A549 (cell line): ENCODE results near the gene ZFYVE9. TPM values are rescaled to one million over a fixed set of nuclear protein-coding genes. Genes with fewer than 3 reads are reported as not detected.

Source experiments
- ATAC-seq, 2 experiments: fragments of 200-7000 bp in 1 of 2; fragments of >200 bp in 1 of 2; cut with Nextera tagmentation in 1 of 2; cut with Tn5 transposase in 1 of 2; 3 replicates each; pipeline versions ENCODE4 v1.8.0 to v1.9.1; 2018 to 2020; ENCODE audit warnings: mild to moderate bottlenecking in 1 of 2, moderate library complexity in 1 of 2
- CTCF ChIA-PET: fragments of 300-600 bp; sonication (Branson Sonifier 250); formaldehyde crosslinking; extraction: SDS; loops from one replicate; lab custom pipeline; 2021; ENCODE audit warnings: antibody characterized with exemption, inconsistent platforms; lab: Yijun Ruan, JAX
- POLR2A ChIA-PET: fragments of 350-600 bp; formaldehyde crosslinking; extraction: SDS; loops from one replicate; lab custom pipeline; 2021; ENCODE audit warnings: antibody characterized with exemption, inconsistent platforms; lab: Yijun Ruan, JAX
- DNase-seq, 2 experiments: peaks; one replicate each; pipeline versions ENCODE4 v3.0.0 to v3.0.0-alpha.2; 2011 to 2016; ENCODE audit warnings: low read depth in 1 of 2, low spot score in 1 of 2
- FAIRE-seq: peaks from 2 replicates; lab custom pipeline; 2011; peaks lifted over from hg19 to GRCh38; lab: Jason Lieb, UNC
- H3K27ac ChIP-seq, 2 experiments: fragments of >200 bp; sonication (Bioruptor Twin); formaldehyde crosslinking; 3 replicates each; pipeline ENCODE4 v1.5.1; 2016 to 2017
- H3K4me1 ChIP-seq: fragments of >200 bp; sonication (Bioruptor Twin); formaldehyde crosslinking; 3 replicates; pipeline ENCODE4 v1.6.1; 2016
- H3K4me2 ChIP-seq: fragments of >200 bp; sonication (Bioruptor Twin); formaldehyde crosslinking; 3 replicates; pipeline ENCODE4 v1.6.1; 2016
- H3K4me3 ChIP-seq: fragments of >200 bp; sonication (Bioruptor Twin); formaldehyde crosslinking; 3 replicates; pipeline ENCODE4 v1.5.1; 2016
- H3K9me3 ChIP-seq: fragments of >200 bp; sonication (Bioruptor Twin); formaldehyde crosslinking; 3 replicates; pipeline ENCODE4 v1.6.1; 2016
- BHLHE40 ChIP-seq: IDR thresholded peaks from 2 replicates; pipeline ENCODE4 v1.6.1; 2012; ENCODE audit warnings: low read depth, low read length, inconsistent platforms
- CBX8 ChIP-seq: fragments of 200-600 bp; sonication (generic); IDR thresholded peaks from 2 replicates; pipeline ENCODE4 v1.6.1; 2016
- CHD2 ChIP-seq: fragments of 150-350 bp; IDR thresholded peaks from 2 replicates; pipeline ENCODE4 v1.6.1; 2014; ENCODE audit warnings: low read length; ENCODE audit not compliant: partially characterized antibody
- CHD4 ChIP-seq: fragments of 200-600 bp; sonication (generic); IDR thresholded peaks from 2 replicates; pipeline ENCODE4 v1.6.1; 2016; ENCODE audit warnings: antibody characterized with exemption, mild to moderate bottlenecking, borderline replicate concordance
- EHMT2 ChIP-seq: fragments of 200-600 bp; sonication (generic); IDR thresholded peaks from 2 replicates; pipeline ENCODE4 v1.6.1; 2016; ENCODE audit warnings: antibody characterized with exemption, low read depth, mild to moderate bottlenecking, moderate library complexity
- FOSB ChIP-seq: fragments of 250-450 bp; sonication (Bioruptor Pico); IDR thresholded peaks from 2 replicates; pipeline ENCODE4 v1.5.0; 2020; ENCODE audit warnings: mild to moderate bottlenecking, moderate library complexity
- FOSL2 ChIP-seq, 2 experiments: fragments of 450-650 bp in 1 of 2; fragments of >200 bp in 1 of 2; sonication (Bioruptor Twin) in 1 of 2; formaldehyde crosslinking; IDR thresholded peaks; 2 replicates each; pipeline versions ENCODE4 v1.5.0 to v1.6.1; 2016 to 2020; ENCODE audit warnings: mild to moderate bottlenecking in 1 of 2, moderate library complexity in 1 of 2
- JUNB ChIP-seq: fragments of >200 bp; sonication (Bioruptor Twin); formaldehyde crosslinking; IDR thresholded peaks from 2 replicates; pipeline ENCODE4 v1.6.1; 2016
- KDM1A ChIP-seq: fragments of 200-600 bp; sonication (generic); IDR thresholded peaks from 2 replicates; pipeline ENCODE4 v1.6.1; 2016; ENCODE audit warnings: low read depth, mild to moderate bottlenecking
- MAX ChIP-seq: IDR thresholded peaks from 2 replicates; pipeline ENCODE4 v1.6.1; 2012
- NFE2L2 ChIP-seq: fragments of 150-350 bp; conservative IDR thresholded peaks from 2 replicates; pipeline ENCODE4 v1.6.1; 2014; ENCODE audit warnings: low read length
- NPAS2 ChIP-seq: fragments of 250-450 bp; sonication (Bioruptor Pico); IDR thresholded peaks from 2 replicates; pipeline ENCODE4 v1.8.0; 2022; ENCODE audit warnings: mild to moderate bottlenecking, moderate library complexity, borderline replicate concordance
- RAD21 ChIP-seq, 2 experiments: fragments of >200 bp in 1 of 2; sonication (Bioruptor Twin) in 1 of 2; formaldehyde crosslinking in 1 of 2; IDR thresholded peaks in 1 of 2; conservative IDR thresholded peaks in 1 of 2; 2 replicates in 1 of 2; 3 replicates in 1 of 2; pipeline ENCODE4 v1.6.1; 2012 to 2018; ENCODE audit warnings: inconsistent platforms in 1 of 2
- RARB ChIP-seq: fragments of 250-450 bp; sonication (Bioruptor Pico); IDR thresholded peaks from 2 replicates; pipeline ENCODE4 v1.8.0; 2021; ENCODE audit warnings: mild to moderate bottlenecking, moderate library complexity
- RFX5 ChIP-seq: fragments of 450-650 bp; IDR thresholded peaks from 2 replicates; pipeline ENCODE4 v1.7.1; 2014; ENCODE audit warnings: antibody characterized with exemption, mild to moderate bottlenecking, moderate library complexity
- RNF2 ChIP-seq: fragments of 200-600 bp; sonication (generic); IDR thresholded peaks from 2 replicates; pipeline ENCODE4 v1.6.1; 2016; ENCODE audit warnings: low read depth, mild to moderate bottlenecking, antibody characterized with exemption, moderate library complexity, borderline replicate concordance
- SREBF2 ChIP-seq: fragments of 450-650 bp; IDR thresholded peaks from 2 replicates; pipeline ENCODE4 v1.6.1; 2014; ENCODE audit warnings: mild to moderate bottlenecking, moderate library complexity
- TP53 ChIP-seq: fragments of 250-450 bp; sonication (Bioruptor Pico); IDR thresholded peaks from 2 replicates; pipeline ENCODE4 v1.5.0; 2021; ENCODE audit warnings: mild to moderate bottlenecking, moderate library complexity
- ZC3H11A ChIP-seq: fragments of 450-650 bp; IDR thresholded peaks from 2 replicates; pipeline ENCODE4 v1.6.1; 2014; ENCODE audit warnings: antibody characterized with exemption, mild to moderate bottlenecking
- ZSCAN20 ChIP-seq: fragments of 250-450 bp; sonication (Bioruptor Pico); IDR thresholded peaks from 2 replicates; pipeline ENCODE4 v1.8.0; 2022; ENCODE audit warnings: mild to moderate bottlenecking, moderate library complexity
- WGBS: methylation state at CpG from one replicate; pipeline ENCODE4 v1.1.6; 2017; ENCODE audit errors: missing lambda C conversion rate; 5-methylcytosine and 5-hydroxymethylcytosine counted together
- polyA plus RNA-seq, 4 experiments: library from polyadenylated mRNA; depleted of rRNA in 3 of 4; stranded (reverse); fragments of >200 nt; fragmentation: RNase III in 1 of 4; extraction: RNeasy Plus Mini Kit Qiagen cat#74134 plus additional on column Dnase treatment in 1 of 4; gene quantifications; 2 replicates in 3 of 4; 3 replicates in 1 of 4; pipeline ENCODE4 v1.2.3, GENCODE V29; 2011 to 2017
- TF ChIP-seq, protein P1 (sequence below): fragments of >200 bp; sonication (Bioruptor Twin); formaldehyde crosslinking; IDR thresholded peaks from 3 replicates; pipeline ENCODE4 v1.6.1; 2016
- TF ChIP-seq, protein P2 (sequence below): fragments of 250-450 bp; sonication (Bioruptor Pico); IDR thresholded peaks from 2 replicates; pipeline ENCODE4 v1.5.0; 2021; ENCODE audit warnings: mild to moderate bottlenecking, moderate library complexity, borderline replicate concordance
- TF ChIP-seq, protein P3 (sequence below): IDR thresholded peaks from 2 replicates; pipeline ENCODE4 v1.6.1; 2012

ZFYVE9 gene
- polyA plus RNA-seq, 2 of the 4 experiments (the other 2 are of a cell fraction): 7.1 to 11.9 TPM

GRCh38 chr1:52305417-52306226 is 163.7 kb downstream of the ZFYVE9 start (continued):
- no peak for TF ChIP-seq FOSB
- TF ChIP-seq, all 56 proteins: peak for 0

GRCh38 chr1:52306227-52307006 is 164.5 kb downstream of the ZFYVE9 start:
- Histone ChIP-seq H3K4me1 (no peaks in the 10 kb centered on the region), H3K4me2 (no peak overlapping the region), H3K4me3 (no peak overlapping the region), H3K27ac (no peak overlapping the region), H3K9me3 (no peaks in the 10 kb centered on the region)
- ChIA-PET POLR2A (no interaction called here), CTCF (interaction anchor here (0.6 to 2.4 kb wide), 3 partner anchors 10 to 410 kb away, joined by 3 to 10 read pairs (median 4); no protein-coding TSS in a partner anchor)
- FAIRE-seq (no peak), ATAC-seq (no peak), DNase-seq (no peak)
- TF ChIP-seq, protein P1, sequence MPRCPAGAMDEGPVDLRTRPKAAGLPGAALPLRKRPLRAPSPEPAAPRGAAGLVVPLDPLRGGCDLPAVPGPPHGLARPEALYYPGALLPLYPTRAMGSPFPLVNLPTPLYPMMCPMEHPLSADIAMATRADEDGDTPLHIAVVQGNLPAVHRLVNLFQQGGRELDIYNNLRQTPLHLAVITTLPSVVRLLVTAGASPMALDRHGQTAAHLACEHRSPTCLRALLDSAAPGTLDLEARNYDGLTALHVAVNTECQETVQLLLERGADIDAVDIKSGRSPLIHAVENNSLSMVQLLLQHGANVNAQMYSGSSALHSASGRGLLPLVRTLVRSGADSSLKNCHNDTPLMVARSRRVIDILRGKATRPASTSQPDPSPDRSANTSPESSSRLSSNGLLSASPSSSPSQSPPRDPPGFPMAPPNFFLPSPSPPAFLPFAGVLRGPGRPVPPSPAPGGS: no peak
- TF ChIP-seq CHD2: no peak
- TF ChIP-seq ZC3H11A: no peak
- no peak for TF ChIP-seq NFE2L2
- 93% methylated on average over 9 of the region's 11 CpGs for WGBS

GRCh38 chr1:52321061-52321460 is 179.2 kb downstream of the ZFYVE9 start:
- FAIRE-seq (no peak), DNase-seq (no peak), ATAC-seq (no peak)
- TF ChIP-seq BHLHE40: no peak
- no peak for TF ChIP-seq EHMT2
- no peak for TF ChIP-seq NPAS2 (CRISPR knock-in tag)
- TF ChIP-seq ZSCAN20 (CRISPR knock-in tag): no peak
- no peak for TF ChIP-seq TP53 (CRISPR knock-in tag)
- no peak for TF ChIP-seq RNF2
- TF ChIP-seq CBX8: no peak
- no peak for TF ChIP-seq RARB (CRISPR knock-in tag)
- TF ChIP-seq KDM1A: no peak
- no peak for TF ChIP-seq FOSL2 (IDR thresholded peaks at IDR 0.05)
- TF ChIP-seq FOSL2 (CRISPR knock-in tag; IDR thresholded peaks at IDR 0.05): no peak
- no peak for TF ChIP-seq MAX
- TF ChIP-seq, protein P2, sequence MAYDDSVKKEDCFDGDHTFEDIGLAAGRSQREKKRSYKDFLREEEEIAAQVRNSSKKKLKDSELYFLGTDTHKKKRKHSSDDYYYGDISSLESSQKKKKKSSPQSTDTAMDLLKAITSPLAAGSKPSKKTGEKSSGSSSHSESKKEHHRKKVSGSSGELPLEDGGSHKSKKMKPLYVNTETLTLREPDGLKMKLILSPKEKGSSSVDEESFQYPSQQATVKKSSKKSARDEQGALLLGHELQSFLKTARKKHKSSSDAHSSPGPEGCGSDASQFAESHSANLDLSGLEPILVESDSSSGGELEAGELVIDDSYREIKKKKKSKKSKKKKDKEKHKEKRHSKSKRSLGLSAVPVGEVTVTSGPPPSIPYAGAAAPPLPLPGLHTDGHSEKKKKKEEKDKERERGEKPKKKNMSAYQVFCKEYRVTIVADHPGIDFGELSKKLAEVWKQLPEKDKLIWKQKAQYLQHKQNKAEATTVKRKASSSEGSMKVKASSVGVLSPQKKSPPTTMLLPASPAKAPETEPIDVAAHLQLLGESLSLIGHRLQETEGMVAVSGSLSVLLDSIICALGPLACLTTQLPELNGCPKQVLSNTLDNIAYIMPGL (CRISPR knock-in tag): no peak
- TF ChIP-seq, protein P3, sequence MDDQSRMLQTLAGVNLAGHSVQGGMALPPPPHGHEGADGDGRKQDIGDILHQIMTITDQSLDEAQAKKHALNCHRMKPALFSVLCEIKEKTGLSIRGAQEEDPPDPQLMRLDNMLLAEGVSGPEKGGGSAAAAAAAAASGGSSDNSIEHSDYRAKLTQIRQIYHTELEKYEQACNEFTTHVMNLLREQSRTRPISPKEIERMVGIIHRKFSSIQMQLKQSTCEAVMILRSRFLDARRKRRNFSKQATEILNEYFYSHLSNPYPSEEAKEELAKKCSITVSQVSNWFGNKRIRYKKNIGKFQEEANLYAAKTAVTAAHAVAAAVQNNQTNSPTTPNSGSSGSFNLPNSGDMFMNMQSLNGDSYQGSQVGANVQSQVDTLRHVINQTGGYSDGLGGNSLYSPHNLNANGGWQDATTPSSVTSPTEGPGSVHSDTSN: no peak
- no peak for TF ChIP-seq CHD4
- no peak for TF ChIP-seq JUNB
- no peak for TF ChIP-seq SREBF2
- TF ChIP-seq RFX5: no peak
- no peak for TF ChIP-seq RAD21 (conservative IDR thresholded peaks at IDR 0.05 in 1 of 2, IDR thresholded peaks at IDR 0.05 in 1 of 2)
- CTCF ChIA-PET: no interaction called here
- Histone ChIP-seq H3K9me3 (no peaks in the 10 kb centered on the region), H3K4me2 (no peak overlapping the region), H3K4me1 (no peaks in the 10 kb centered on the region), H3K4me3 (no peak overlapping the region), H3K27ac (no peak overlapping the region)
- 94% methylated on average over 2 of the region's 2 CpGs for WGBS
- POLR2A ChIA-PET: no interaction called here
